ENCODE data around the gene GLRX.

GLRX gene

GRCh38 chr5:95822542-95823181 is at the start of gene GLRX:
Gene GLRX (minus strand): TSS chr5:95822726. CDS start chr5:95822662, 64 bp downstream.
- no peak for DNase-seq (ENCODE audit: low read depth)

GRCh38 chr5:95871146-95871806 is 48.8 kb upstream of the GLRX start:
- DNase-seq (ENCODE audit: low read depth): no peak

- no peak for DNase-seq (ENCODE audit: low read depth)
These were observed 47.7 kb upstream of the GLRX start for GRCh38 chr5:95870105-95870672.

GRCh38 chr5:95869173-95869855 is 46.8 kb upstream of the GLRX start:
- peak; percentile 27 for DNase-seq (ENCODE audit: low read depth)

- DNase-seq (ENCODE audit: low read depth): no peak
These were observed 45.6 kb upstream of the GLRX start for GRCh38 chr5:95868136-95868535.

GRCh38 chr5:95866435-95867040 is 44.0 kb upstream of the GLRX start:
- no peak for DNase-seq (ENCODE audit: low read depth)

- DNase-seq (ENCODE audit: low read depth): no peak
These were observed 42.5 kb upstream of the GLRX start for GRCh38 chr5:95864944-95865504.

- DNase-seq (ENCODE audit: low read depth): no peak
These were observed 41.9 kb upstream of the GLRX start for GRCh38 chr5:95864456-95864855.

- DNase-seq (ENCODE audit: low read depth): no peak
These were observed 40.8 kb upstream of the GLRX start for GRCh38 chr5:95863383-95863757.

- no peak for DNase-seq (ENCODE audit: low read depth)
These were observed 40.3 kb upstream of the GLRX start for GRCh38 chr5:95862671-95863382.

- DNase-seq (ENCODE audit: low read depth): no peak
These were observed 39.5 kb upstream of the GLRX start for GRCh38 chr5:95861864-95862561.

- no peak for DNase-seq (ENCODE audit: low read depth)
These were observed 38.8 kb upstream of the GLRX start for GRCh38 chr5:95861221-95861863.

GRCh38 chr5:95859661-95860060 is 37.1 kb upstream of the GLRX start:
- no peak for DNase-seq (ENCODE audit: low read depth)

- peak; percentile 91 for DNase-seq (ENCODE audit: low read depth)
These were observed 36.4 kb upstream of the GLRX start for GRCh38 chr5:95858661-95859595.

GRCh38 chr5:95858023-95858461 is 35.5 kb upstream of the GLRX start:
- no peak for DNase-seq (ENCODE audit: low read depth)

- no peak for DNase-seq (ENCODE audit: low read depth)
These were observed 34.8 kb upstream of the GLRX start for GRCh38 chr5:95857185-95857945.

GRCh38 chr5:95856501-95856981 is 34.0 kb upstream of the GLRX start:
- no peak for DNase-seq (ENCODE audit: low read depth)

- DNase-seq (ENCODE audit: low read depth): no peak
These were observed 31.0 kb upstream of the GLRX start for GRCh38 chr5:95853490-95853889.

Data from stimulated activated CD8-positive, alpha-beta memory T cell treated with anti-CD3 and anti-CD28 coated beads, Interleukin-12 subunit alpha, Interleukin-12 subunit beta, amount 100 ng/mL, for 1 hour (primary cell).